ENCODE measurements around the gene TCEAL5.
"Not testable (repeated sequence)": the region's sequence is repeated elsewhere in the genome, so short reads cannot be mapped to it uniquely, and the experiment has no call there.

TCEAL5 gene, protein sequence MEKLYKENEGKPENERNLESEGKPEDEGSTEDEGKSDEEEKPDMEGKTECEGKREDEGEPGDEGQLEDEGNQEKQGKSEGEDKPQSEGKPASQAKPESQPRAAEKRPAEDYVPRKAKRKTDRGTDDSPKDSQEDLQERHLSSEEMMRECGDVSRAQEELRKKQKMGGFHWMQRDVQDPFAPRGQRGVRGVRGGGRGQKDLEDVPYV

GRCh38 chrX:103276581-103277002, at the start of gene TCEAL5:
Gene TCEAL5 (minus strand): TSS chrX:103276750. CDS start chrX:103274563, 2,187 bp downstream.
- no peak for DNase-seq

GRCh38 chrX:103311399-103311780, 34.8 kb upstream of the TCEAL5 start:
- no peak for DNase-seq

DNA sequence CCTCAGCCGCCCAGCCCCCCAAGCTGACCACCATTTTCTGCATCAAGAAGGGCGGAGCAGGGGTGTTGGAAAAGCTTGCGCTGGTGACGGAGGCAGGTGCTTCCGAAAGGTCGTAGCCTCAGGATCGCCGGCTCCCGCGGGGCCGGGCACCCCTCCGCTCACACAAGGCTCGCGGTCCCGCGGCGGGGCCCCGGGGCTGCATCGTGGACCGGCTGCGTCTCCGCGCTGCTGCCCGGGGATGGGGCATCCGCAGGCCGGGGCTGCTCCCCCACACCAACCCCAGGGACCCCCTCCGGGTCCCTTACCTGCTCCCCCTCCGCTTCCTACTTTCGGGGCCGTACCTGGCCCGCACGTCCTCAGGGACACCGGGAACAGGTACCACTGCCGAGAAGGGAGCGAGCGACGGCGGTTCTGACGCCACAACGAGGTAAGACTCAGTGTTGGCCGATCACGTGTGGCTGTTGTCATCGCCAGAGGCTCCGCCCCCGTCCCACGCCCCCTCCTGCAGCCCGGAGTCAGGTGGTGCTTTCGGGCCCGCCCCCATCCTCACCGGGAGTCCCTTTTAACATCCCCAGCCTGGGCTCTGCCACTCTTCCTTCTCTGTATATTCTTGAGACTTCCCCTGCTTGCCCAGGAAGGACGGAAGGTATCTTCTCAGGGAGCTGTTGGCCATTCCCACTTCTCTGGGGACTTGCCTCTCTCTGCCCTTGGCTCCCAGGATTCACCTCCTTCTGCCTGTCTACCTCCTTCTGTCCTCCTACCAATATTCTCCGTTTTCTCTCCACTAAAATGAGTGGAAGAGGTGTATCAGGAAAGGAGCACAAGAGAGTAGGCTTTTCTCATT, 34.2 kb upstream of the TCEAL5 start, which contains the start of gene BEX2:
BEX2 (minus strand) TSS at position 436 of the 844 bp plus-strand sequence. CDS start 1,014 bp downstream, outside the sequence.
- peak; percentile 83 to 85 for DNase-seq

- DNase-seq = peak; percentile 3 to 15
These were observed 33.5 kb upstream of the TCEAL5 start for GRCh38 chrX:103309860-103310554.

DNA sequence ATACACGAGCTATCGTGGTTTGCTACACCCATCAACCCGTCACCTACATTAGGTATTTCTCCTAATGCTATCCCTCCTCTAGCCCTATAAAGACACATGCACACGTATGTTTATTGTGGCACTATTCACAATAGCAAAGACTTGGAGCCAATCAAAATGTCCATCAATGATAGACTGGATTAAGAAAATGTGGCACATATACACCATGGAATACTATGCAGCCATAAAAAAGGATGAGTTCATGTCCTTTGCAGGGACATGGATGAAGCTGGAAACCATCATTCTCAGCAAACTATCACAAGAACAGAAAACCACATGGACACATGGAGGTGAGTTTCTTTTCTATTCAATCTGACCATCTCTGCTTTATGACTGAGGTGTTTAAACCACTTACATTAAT, 29.1 kb upstream of the TCEAL5 start:
- DNase-seq = not testable (repeated sequence)

- DNase-seq = no peak
These were observed 28.2 kb upstream of the TCEAL5 start for GRCh38 chrX:103304705-103305104.

GRCh38 chrX:103293118-103293517, 16.6 kb upstream of the TCEAL5 start:
- DNase-seq = no peak

GRCh38 chrX:103279624-103280023, 3.1 kb upstream of the TCEAL5 start:
- DNase-seq = no peak

- DNase-seq = no peak
These were observed 493 bp downstream of the TCEAL5 start for GRCh38 chrX:103275947-103276567.

- no peak for DNase-seq
These were observed 2.3 kb downstream of the TCEAL5 start for GRCh38 chrX:103274284-103274683.

DNA sequence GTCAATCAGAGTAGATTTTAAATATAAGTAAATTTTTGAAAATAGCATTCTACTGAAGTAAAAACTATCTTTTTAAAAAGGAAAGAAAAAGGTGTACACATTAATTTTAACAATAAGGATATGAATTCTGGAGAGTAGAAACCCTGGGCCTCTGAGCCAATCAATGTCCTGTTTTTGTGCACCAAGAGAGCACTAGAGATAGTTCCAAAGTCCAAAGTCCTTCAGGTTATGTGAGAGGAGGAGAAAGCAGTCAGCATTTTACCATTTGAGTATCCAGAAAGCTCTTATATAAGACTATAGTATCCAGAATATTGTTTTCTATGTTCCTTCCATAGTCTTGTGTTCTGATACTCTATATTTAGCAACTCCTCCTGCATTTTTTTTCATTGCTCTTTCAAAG, 18.3 kb downstream of the TCEAL5 start:
- DNase-seq = no peak

GRCh38 chrX:103256651-103257050, 19.9 kb downstream of the TCEAL5 start:
- DNase-seq = no peak

- peak; percentile 66 to 67 for DNase-seq
These were observed 21.5 kb downstream of the TCEAL5 start, which contains the start of gene TCEAL8 for GRCh38 chrX:103254921-103255493. Gene TCEAL8 (minus strand): TSS chrX:103255155. CDS start chrX:103253979, 1,176 bp downstream.

DNA sequence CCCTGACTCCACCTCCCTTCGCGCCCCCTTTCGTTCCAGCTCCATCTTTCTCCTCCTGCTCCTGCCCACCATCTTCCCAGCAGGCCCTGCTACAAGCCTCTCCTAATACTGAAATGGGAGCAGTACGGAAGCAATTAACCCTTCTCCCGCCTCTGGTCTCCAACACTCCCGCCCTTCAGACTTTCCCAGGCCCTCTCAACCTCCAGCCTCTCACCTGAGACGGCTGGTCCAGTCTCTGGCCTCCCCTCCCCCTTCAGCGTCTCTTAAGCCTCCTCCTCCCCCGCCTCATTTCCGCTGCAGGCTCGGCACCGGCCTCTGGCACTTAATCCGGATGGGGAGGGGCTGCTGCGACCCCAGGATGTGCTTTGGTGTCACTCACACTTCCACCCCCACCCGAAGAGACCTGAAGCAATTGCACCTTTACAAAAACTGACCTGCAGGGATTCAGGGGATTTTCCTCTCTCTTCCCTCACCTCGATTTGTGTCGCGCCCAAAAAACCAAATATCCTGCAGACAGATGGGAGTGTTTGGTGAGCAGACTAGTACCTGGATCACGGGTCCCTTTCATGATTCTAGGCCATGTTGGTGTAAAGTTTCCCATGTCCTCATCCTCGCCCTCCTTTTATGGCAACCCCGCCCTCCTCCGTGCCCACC, 22.3 kb downstream of the TCEAL5 start:
- DNase-seq = peak; percentile 33 to 56

GRCh38 chrX:103253608-103254007, 22.9 kb downstream of the TCEAL5 start:
- no peak for DNase-seq

GRCh38 chrX:103250977-103251376, 25.6 kb downstream of the TCEAL5 start:
- no peak for DNase-seq

DNA sequence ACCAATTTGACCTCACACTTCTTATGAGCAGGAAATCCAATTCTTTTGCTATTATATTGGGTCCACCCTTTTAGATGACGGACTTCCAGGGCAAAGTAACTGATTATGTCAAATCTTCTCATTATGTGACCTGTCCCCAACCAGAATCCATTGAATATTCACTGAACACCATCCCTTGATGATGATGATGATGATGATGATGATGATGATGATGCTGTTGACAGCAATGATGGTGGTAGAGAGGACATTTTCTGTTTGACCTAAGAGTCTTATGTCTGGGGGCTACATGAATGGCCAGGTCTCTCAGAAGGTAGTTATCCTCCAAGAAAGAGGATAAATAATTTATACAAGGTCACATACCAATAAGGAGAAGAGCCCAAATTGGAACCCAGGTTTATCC, 26.7 kb downstream of the TCEAL5 start:
- DNase-seq = no peak

DNA sequence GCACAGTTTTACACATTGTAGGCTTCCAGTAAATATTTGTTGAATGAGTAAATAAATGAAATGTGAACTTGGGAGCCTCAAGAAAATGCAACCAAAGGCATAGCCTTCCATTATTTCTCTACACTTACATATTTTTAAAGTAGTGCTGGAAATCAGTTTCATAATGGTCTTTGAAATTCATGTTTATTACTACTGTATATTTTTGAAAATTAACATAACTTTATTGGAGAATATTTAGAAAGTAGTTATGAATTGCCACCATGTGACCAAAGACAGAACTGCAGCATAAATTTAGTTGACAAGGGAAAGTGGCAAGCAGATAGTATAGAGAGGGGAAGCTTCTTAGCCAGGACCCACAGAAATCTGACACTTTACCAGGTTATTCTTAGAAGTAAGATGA, 28.0 kb downstream of the TCEAL5 start:
- no peak for DNase-seq

DNA sequence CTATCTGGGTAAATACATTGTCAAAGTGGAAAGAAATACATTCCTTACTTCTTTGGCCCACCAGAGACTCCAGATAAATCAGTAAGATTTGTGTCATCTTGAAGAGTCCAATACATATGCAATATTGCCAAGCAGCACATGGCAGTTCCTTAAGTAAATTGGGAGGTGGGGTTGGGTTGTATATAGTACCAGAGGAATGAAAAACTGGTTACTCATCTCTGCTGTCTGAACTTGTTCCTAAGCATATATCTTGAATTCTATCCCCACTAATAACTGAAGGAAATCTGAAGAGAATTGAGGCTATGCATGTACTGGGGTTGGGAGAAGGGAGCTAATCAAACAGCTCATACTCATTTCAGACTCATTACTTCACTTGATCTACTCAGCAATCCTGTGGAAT, 36.4 kb downstream of the TCEAL5 start:
- DNase-seq = no peak

GRCh38 chrX:103236296-103236695, 40.3 kb downstream of the TCEAL5 start:
- no peak for DNase-seq

DNA sequence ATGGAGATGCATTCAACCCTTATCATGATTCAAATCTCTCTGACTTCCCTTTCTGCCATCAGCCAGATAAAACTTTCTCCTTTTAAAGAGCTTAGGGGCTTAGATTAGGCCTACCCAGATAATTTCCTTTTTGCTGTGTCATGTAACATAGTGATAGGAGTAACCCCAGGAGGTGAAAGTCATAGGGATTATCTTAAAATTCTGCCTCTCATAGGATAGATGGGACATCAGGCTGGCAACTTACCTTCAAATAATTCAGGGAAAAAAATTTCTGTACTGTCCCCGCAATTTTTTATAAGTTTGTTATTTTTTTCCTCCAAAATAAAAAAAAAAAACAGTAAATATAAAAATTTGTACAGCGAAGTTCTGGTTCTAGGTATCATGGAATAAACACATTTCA, 40.9 kb downstream of the TCEAL5 start:
- DNase-seq = not testable (repeated sequence)

- no peak for DNase-seq
These were observed 41.7 kb downstream of the TCEAL5 start for GRCh38 chrX:103234869-103235268.

All from stimulated activated CD4-positive, alpha-beta T cell treated with anti-CD3 and anti-CD28 coated beads, Interleukin-2, amount 100 ng/mL, for 24 hours (primary cell).